ENCODE measurements around the gene MAML2.

GRCh38 chr11:96038046-96038445 is 304.9 kb downstream of the MAML2 start:
- TF ChIP-seq POLR2AphosphoS5 (IDR thresholded peaks at IDR 0.05; ENCODE audit: low read depth, low read length) (no peak), POLR2A (IDR thresholded peaks at IDR 0.05; ENCODE audit: low read depth, low read length) (no peak), TAF1 (IDR thresholded peaks at IDR 0.05; ENCODE audit: borderline replicate concordance, low read depth, low read length) (no peak)

Data from GM12892 (cell line).